Common myeloid progenitor, CD34-positive (primary cell): ENCODE results near the gene OMP.

Source experiments
- CTCF ChIA-PET: fragments of 350-600 bp; sonication (Branson Sonifier 250); formaldehyde crosslinking; loops from one replicate; lab custom pipeline; 2021; ENCODE audit warnings: antibody characterized with exemption; lab: Charles Lee
- POLR2A ChIA-PET: fragments of 350-600 bp; sonication (Branson Sonifier 250); formaldehyde crosslinking; loops from one replicate; lab custom pipeline; 2021; ENCODE audit warnings: antibody characterized with exemption; lab: Charles Lee
- DNase-seq, 3 donors: peaks; one replicate each; pipeline versions ENCODE4 v3.0.0 to v3.0.0-alpha.2; 2013
- H3K27ac ChIP-seq, 2 experiments: 1 replicate in 1 of 2; 2 replicates in 1 of 2; pipeline ENCODE4 v1.7.0; 2013; ENCODE audit warnings: inconsistent platforms in 2 of 2, low read length in 2 of 2, mild to moderate bottlenecking in 2 of 2, low read depth in 1 of 2, moderate library complexity in 1 of 2; ENCODE audit not compliant: severe bottlenecking in 2 of 2, insufficient read depth in 1 of 2, poor library complexity in 1 of 2
- H3K27me3 ChIP-seq, 5 experiments: replicated peaks in 2 of 5; 1 replicate in 3 of 5; 2 replicates in 2 of 5; pipeline versions ENCODE4 v1.6.1 to v1.7.0; 2013; ENCODE audit warnings: low read length in 4 of 5, mild to moderate bottlenecking in 2 of 5, moderate library complexity in 2 of 5, inconsistent platforms in 1 of 5; ENCODE audit not compliant: insufficient read depth in 5 of 5, control insufficient read depth in 4 of 5
- H3K36me3 ChIP-seq, 4 experiments: 1 replicate in 2 of 4; 2 replicates in 2 of 4; pipeline versions ENCODE4 v1.6.1 to v1.7.0; 2013; ENCODE audit warnings: low read length in 3 of 4, control low read depth in 1 of 4, mild to moderate bottlenecking in 1 of 4; ENCODE audit not compliant: control insufficient read depth in 4 of 4, insufficient read depth in 4 of 4
- H3K4me1 ChIP-seq, 4 experiments: 1 replicate in 3 of 4; 2 replicates in 1 of 4; pipeline versions ENCODE4 v1.6.1 to v1.7.1; 2013; ENCODE audit warnings: low read length in 3 of 4, mild to moderate bottlenecking in 3 of 4, control low read depth in 1 of 4, inconsistent platforms in 1 of 4, moderate library complexity in 1 of 4; ENCODE audit not compliant: control insufficient read depth in 4 of 4, insufficient read depth in 4 of 4; ENCODE audit errors: control extremely low read depth in 1 of 4
- H3K4me3 ChIP-seq, 7 experiments: 1 replicate in 4 of 7; 2 replicates in 3 of 7; pipeline versions ENCODE4 v1.5.1 to v1.7.0; 2013; ENCODE audit warnings: mild to moderate bottlenecking in 7 of 7, low read length in 6 of 7, moderate library complexity in 6 of 7, inconsistent platforms in 2 of 7, low read depth in 2 of 7, control low read depth in 1 of 7; ENCODE audit not compliant: insufficient read depth in 4 of 7, control insufficient read depth in 1 of 7; ENCODE audit errors: extremely low read depth in 1 of 7
- H3K9me3 ChIP-seq, 5 experiments: 1 replicate in 4 of 5; 2 replicates in 1 of 5; pipeline versions ENCODE4 v1.6.1 to v1.7.1; 2013; ENCODE audit warnings: low read length in 4 of 5, mild to moderate bottlenecking in 2 of 5, inconsistent platforms in 1 of 5, low read depth in 1 of 5, moderate library complexity in 1 of 5; ENCODE audit not compliant: control insufficient read depth in 4 of 5, insufficient read depth in 2 of 5; ENCODE audit errors: control extremely low read depth in 1 of 5
- WGBS: methylation state at CpG from one replicate; pipeline ENCODE4 v1.1.5; 2013; ENCODE audit not compliant: insufficient coverage; 5-methylcytosine and 5-hydroxymethylcytosine counted together

OMP gene

DNA sequence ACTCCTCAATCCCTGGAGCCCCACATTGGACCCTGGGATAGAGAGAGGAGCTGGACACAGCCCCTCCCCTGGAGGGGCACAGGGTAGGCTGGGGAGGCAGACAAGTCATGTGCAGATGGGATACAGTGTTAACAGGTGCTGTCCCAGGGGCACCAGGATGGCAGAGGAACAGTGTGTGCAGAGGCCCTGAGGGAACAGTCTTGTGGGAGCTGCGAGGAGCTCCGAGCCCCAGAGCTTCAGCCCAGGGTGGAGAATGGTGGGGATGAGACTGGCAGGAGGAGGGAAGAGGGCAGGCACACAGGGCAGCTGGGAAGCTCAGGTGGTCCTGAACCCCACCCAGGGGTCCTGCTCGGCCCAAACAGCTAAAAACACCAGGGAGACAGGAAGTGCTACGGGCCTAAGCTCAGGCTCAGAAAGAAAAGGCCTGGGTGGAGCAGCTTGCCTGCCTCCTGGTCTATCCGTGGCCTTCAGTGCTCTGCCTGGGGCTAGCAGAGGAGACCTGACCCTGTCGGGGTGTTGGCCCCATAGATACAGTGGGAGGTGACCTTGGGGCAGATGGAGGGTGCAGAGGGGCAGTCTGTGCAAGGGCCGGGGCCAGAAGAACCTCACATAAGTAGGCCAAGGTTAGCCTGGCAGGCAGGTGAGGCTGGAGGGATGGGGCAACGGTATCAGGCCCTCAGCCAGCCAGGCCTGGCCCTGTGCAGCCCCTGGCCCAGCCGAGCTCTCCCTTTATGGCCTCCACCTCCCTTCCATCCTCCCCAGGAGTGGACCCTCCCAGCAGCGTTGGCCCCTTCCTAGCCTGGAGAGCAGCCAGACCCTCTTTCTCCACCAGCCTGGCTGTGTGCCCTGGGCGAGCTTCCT lies 20.4 kb upstream of the OMP start:
- WGBS = 77% methylated on average over 9 of the region's 11 CpGs
- Histone ChIP-seq H3K4me3 (peak overlapping the region in 3 of 7 experiments; percentile 19 to 37 (median 26)), H3K27me3 (no peaks in the 10 kb centered on the region), H3K36me3 (no peaks in the 10 kb centered on the region), H3K9me3 (peaks cover 0 to 3% (median 0%) of the 10 kb centered on the region in 5 experiments), H3K4me1 (peaks cover 0 to 24% (median 13%) of the 10 kb centered on the region in 4 experiments), H3K27ac (no peak overlapping the region)
- ChIA-PET POLR2A (interaction anchor here (0.8 kb wide), 1 partner anchor 9 kb away, joined by 3 read pairs; no protein-coding TSS in a partner anchor), CTCF (interaction anchor here (0.9 to 4.0 kb wide), 9 partner anchors 9 to 46 kb away, joined by 3 to 36 read pairs (median 4); partner anchors contain the start of genes CAPN5 and MYO7A)
- no peak for DNase-seq

GRCh38 chr11:77082838-77083565 lies 19.6 kb upstream of the OMP start:
- CTCF ChIA-PET = interaction anchor here (1.4 to 4.0 kb wide), 6 partner anchors 10 to 35 kb away, joined by 3 to 36 read pairs (median 4); partner anchors contain the start of gene CAPN5
- H3K27ac ChIP-seq = no peak overlapping the region
- peaks cover 0 to 3% (median 0%) of the 10 kb centered on the region in 5 experiments for H3K9me3 ChIP-seq
- POLR2A ChIA-PET = interaction anchor here (0.8 kb wide), 1 partner anchor 9 kb away, joined by 3 read pairs; no protein-coding TSS in a partner anchor
- no peaks in the 10 kb centered on the region for H3K36me3 ChIP-seq
- H3K4me1 ChIP-seq = peaks cover 0 to 24% (median 13%) of the 10 kb centered on the region in 4 experiments
- H3K4me3 ChIP-seq = peak overlapping the region in 3 of 7 experiments; percentile 19 to 37 (median 26)
- H3K27me3 ChIP-seq = no peaks in the 10 kb centered on the region
- DNase-seq = peak; percentile 39 to 80 (median 75)
- 75% methylated on average over 12 of the region's 15 CpGs for WGBS

- CTCF ChIA-PET = interaction anchor here (1.4 to 4.0 kb wide), 2 partner anchors 9 to 17 kb away, joined by 5 to 36 read pairs; no protein-coding TSS in a partner anchor
- Histone ChIP-seq H3K9me3 (peaks cover 0 to 2% (median 0%) of the 10 kb centered on the region in 5 experiments), H3K36me3 (no peaks in the 10 kb centered on the region), H3K4me3 (no peak overlapping the region), H3K4me1 (peaks cover 0 to 24% (median 13%) of the 10 kb centered on the region in 4 experiments), H3K27ac (no peak overlapping the region), H3K27me3 (no peaks in the 10 kb centered on the region)
- no peak for DNase-seq
- POLR2A ChIA-PET = no interaction called here
- 97% methylated on average over 11 of the region's 12 CpGs for WGBS
Observed at GRCh38 chr11:77083566-77084245, 18.9 kb upstream of the OMP start.

GRCh38 chr11:77084581-77085191 lies 18.0 kb upstream of the OMP start:
- H3K27me3 ChIP-seq = no peaks in the 10 kb centered on the region
- ChIA-PET CTCF (interaction anchor here (4.0 kb wide), 1 partner anchor 8 kb away, joined by 36 read pairs; no protein-coding TSS in a partner anchor), POLR2A (no interaction called here)
- WGBS = 97% methylated on average over 24 of the region's 25 CpGs
- H3K4me3 ChIP-seq = no peak overlapping the region
- peaks cover 0 to 24% (median 13%) of the 10 kb centered on the region in 4 experiments for H3K4me1 ChIP-seq
- H3K27ac ChIP-seq = no peak overlapping the region
- no peak for DNase-seq
- no peaks in the 10 kb centered on the region for H3K36me3 ChIP-seq
- peaks cover 0 to 2% (median 0%) of the 10 kb centered on the region in 5 experiments for H3K9me3 ChIP-seq

DNA sequence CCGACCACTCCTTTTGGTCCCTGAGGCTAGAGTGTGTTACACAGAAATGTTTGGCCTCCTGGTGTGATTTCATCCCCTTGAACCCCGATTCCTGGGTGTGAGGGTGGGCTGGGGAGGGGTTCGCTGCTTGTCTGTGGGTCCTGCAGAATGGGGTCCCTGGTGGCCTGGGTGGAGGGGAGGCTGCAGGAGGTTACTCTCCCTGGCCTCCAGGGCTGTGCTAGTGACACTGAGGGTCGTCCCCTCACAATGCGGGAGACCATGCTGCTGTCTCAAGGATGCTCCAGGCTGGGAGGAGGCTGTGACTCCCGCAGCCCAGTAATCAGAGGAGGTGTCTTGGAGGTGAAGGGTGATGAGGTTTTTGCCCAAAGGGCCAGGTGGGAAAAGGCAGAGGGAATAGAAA lies 17.0 kb upstream of the OMP start:
- H3K4me1 ChIP-seq = peaks cover 0 to 24% (median 14%) of the 10 kb centered on the region in 4 experiments
- CTCF ChIA-PET = no interaction called here
- H3K27ac ChIP-seq = no peak overlapping the region

More for the DNA sequence above, 17.0 kb upstream of the OMP start:
- DNase-seq = no peak
- H3K4me3 ChIP-seq = no peak overlapping the region
- 100% methylated on average over 5 of the region's 6 CpGs for WGBS
- no peaks in the 10 kb centered on the region for H3K27me3 ChIP-seq
- POLR2A ChIA-PET = no interaction called here
- no peaks in the 10 kb centered on the region for H3K9me3 ChIP-seq
- no peaks in the 10 kb centered on the region for H3K36me3 ChIP-seq
